AG09309 (cell line): ENCODE measurements around the gene FNTB.

ENCODE experiments used
- DNase-seq: peaks from one replicate; pipeline ENCODE4 v3.0.0-alpha.2; 2010; ENCODE audit warnings: low read depth
- H3K4me3 ChIP-seq: 2 replicates; pipeline ENCODE4 v1.5.1; 2011; ENCODE audit warnings: mild to moderate bottlenecking, low read depth, low read length, moderate library complexity; ENCODE audit not compliant: control insufficient read depth
- TF ChIP-seq, protein P1 (sequence below): IDR thresholded peaks from 2 replicates; pipeline ENCODE4 v1.5.1; 2011; ENCODE audit warnings: mild to moderate bottlenecking, low read depth, low read length, inconsistent platforms; ENCODE audit not compliant: insufficient read depth, control insufficient read depth; ENCODE audit errors: missing control alignments

Gene FNTB

GRCh38 chr14:64998455-64998931 lies 11.8 kb downstream of the FNTB start:
- no peak overlapping the region for H3K4me3 ChIP-seq
- no peak for DNase-seq
- TF ChIP-seq, protein P1, sequence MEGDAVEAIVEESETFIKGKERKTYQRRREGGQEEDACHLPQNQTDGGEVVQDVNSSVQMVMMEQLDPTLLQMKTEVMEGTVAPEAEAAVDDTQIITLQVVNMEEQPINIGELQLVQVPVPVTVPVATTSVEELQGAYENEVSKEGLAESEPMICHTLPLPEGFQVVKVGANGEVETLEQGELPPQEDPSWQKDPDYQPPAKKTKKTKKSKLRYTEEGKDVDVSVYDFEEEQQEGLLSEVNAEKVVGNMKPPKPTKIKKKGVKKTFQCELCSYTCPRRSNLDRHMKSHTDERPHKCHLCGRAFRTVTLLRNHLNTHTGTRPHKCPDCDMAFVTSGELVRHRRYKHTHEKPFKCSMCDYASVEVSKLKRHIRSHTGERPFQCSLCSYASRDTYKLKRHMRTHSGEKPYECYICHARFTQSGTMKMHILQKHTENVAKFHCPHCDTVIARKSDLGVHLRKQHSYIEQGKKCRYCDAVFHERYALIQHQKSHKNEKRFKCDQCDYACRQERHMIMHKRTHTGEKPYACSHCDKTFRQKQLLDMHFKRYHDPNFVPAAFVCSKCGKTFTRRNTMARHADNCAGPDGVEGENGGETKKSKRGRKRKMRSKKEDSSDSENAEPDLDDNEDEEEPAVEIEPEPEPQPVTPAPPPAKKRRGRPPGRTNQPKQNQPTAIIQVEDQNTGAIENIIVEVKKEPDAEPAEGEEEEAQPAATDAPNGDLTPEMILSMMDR, result no peak

GRCh38 chr14:65000898-65001591 lies 14.3 kb downstream of the FNTB start:
- DNase-seq, result no peak
- TF ChIP-seq, protein P1, result no peak
- no peak overlapping the region for H3K4me3 ChIP-seq

DNA sequence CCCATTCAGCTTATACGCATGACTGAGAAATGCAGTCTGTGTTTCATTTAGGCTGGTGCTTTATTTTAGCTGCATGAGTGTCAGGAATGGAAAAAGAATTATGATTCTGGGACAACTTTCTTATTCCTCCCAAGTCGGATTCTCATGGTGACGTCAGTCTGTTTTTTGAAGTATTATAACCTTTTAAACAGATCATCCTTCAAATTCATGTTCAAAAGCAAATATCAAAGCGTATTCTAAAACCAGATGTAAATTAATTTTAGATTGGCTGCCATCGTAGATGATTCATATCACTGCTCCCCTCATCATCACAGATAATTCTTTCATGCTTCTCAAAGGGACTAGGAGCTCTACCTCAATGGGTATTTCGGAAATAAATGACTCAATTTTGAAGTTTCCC lies 15.0 kb downstream of the FNTB start:
- no peak for DNase-seq
- TF ChIP-seq, protein P1, result no peak

DNA sequence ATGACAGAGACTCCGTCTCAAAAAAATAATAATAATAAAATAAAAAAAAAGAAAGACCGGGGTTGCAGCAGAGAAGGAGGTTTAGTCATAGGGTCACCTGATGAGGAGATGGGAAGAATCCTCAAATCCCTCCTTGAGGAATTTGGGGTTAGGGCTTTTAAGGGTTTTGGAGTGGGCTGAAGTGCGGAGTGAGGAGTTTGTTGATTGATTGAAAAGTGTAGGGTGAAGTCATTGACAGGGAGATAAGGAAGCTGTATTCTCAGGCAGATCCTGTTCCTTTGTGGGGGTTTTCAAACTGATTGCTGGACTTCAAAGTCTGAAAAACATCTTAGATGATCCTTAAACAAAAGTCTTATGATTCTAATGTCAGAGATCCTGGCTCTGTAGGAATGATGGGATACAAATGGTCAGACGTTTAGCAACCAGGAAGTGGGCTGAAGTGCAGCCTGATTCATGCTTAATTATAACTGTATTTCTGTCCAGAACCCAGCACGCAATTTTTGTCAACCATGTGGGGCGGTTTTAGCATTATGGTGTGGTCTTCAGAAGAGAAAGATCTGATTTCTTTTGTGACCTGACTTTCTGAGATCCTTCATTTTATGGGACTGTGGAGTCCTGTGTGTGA lies 16.0 kb downstream of the FNTB start:
- H3K4me3 ChIP-seq, result no peak overlapping the region
- no peak for DNase-seq

More for the DNA sequence above, 15.0 kb downstream of the FNTB start:
- H3K4me3 ChIP-seq, result no peak overlapping the region

GRCh38 chr14:65003394-65003793 lies 16.7 kb downstream of the FNTB start:
- TF ChIP-seq, protein P1, result no peak
- DNase-seq, result no peak
- no peak overlapping the region for H3K4me3 ChIP-seq

More for the DNA sequence above, 16.0 kb downstream of the FNTB start:
- TF ChIP-seq, protein P1, result no peak

- no peak for DNase-seq
Observed at GRCh38 chr14:65006261-65006721, 19.6 kb downstream of the FNTB start.

More at GRCh38 chr14:65006261-65006721, 19.6 kb downstream of the FNTB start:
- H3K4me3 ChIP-seq, result no peak overlapping the region
- TF ChIP-seq, protein P1, result no peak
